Stimulated activated CD8-positive, alpha-beta memory T cell treated with anti-CD3 and anti-CD28 coated beads, Interleukin-12 subunit alpha, Interleukin-12 subunit beta, amount 100 ng/mL, for 1 hour (primary cell): ENCODE results near the gene FOXS1.

Experiments used
- DNase-seq: peaks from one replicate; pipeline ENCODE4 v3.0.0-alpha.2; 2020; ENCODE audit warnings: low read depth

FOXS1 gene

GRCh38 chr20:31861135-31861384, 15.7 kb upstream of the FOXS1 start:
- DNase-seq = no peak

GRCh38 chr20:31860390-31861134, 15.2 kb upstream of the FOXS1 start:
- no peak for DNase-seq

- no peak for DNase-seq
Observed at GRCh38 chr20:31859998-31860380, 14.6 kb upstream of the FOXS1 start.

GRCh38 chr20:31859266-31859997, 14.0 kb upstream of the FOXS1 start:
- no peak for DNase-seq

GRCh38 chr20:31858760-31859083, 13.3 kb upstream of the FOXS1 start:
- no peak for DNase-seq

GRCh38 chr20:31857861-31858759, 12.7 kb upstream of the FOXS1 start:
- no peak for DNase-seq

GRCh38 chr20:31856516-31856915, 11.1 kb upstream of the FOXS1 start:
- DNase-seq = no peak

GRCh38 chr20:31853481-31853880, 8.1 kb upstream of the FOXS1 start:
- no peak for DNase-seq

GRCh38 chr20:31851240-31851955, 6.0 kb upstream of the FOXS1 start:
- no peak for DNase-seq

GRCh38 chr20:31849306-31849930, 4.0 kb upstream of the FOXS1 start:
- no peak for DNase-seq

GRCh38 chr20:31848088-31848999, 2.9 kb upstream of the FOXS1 start:
- no peak for DNase-seq

GRCh38 chr20:31846793-31847138, 1.4 kb upstream of the FOXS1 start:
- DNase-seq = no peak

- no peak for DNase-seq
Observed at GRCh38 chr20:31844737-31845299, 586 bp downstream of the FOXS1 start.

- DNase-seq = no peak
Observed at GRCh38 chr20:31843881-31844280, 1.5 kb downstream of the FOXS1 start.

GRCh38 chr20:31843288-31843687, 2.1 kb downstream of the FOXS1 start:
- DNase-seq = no peak

- no peak for DNase-seq
Observed at GRCh38 chr20:31842471-31843157, 2.8 kb downstream of the FOXS1 start.

GRCh38 chr20:31841928-31842327, 3.5 kb downstream of the FOXS1 start:
- no peak for DNase-seq

- no peak for DNase-seq
Observed at GRCh38 chr20:31840906-31841816, 4.2 kb downstream of the FOXS1 start.
